Stimulated activated naive CD8-positive, alpha-beta T cell treated with anti-CD3 and anti-CD28 coated beads, Interleukin-15, Interleukin-2, amounts not matched to agents 100 ng/mL and 50 ng/mL, for 24 hours (primary cell): ENCODE data around the gene ARHGAP44.
"Not testable (repeated sequence)": the region's sequence is repeated elsewhere in the genome, so short reads cannot be mapped to it uniquely, and the experiment has no call there.

Source experiments
- H3K27ac Mint-ChIP-seq: one replicate; pipeline ENCODE4 v1.8.0; 2021; ENCODE audit warnings: mild to moderate bottlenecking, mixed read lengths
- H3K27me3 Mint-ChIP-seq: one replicate; pipeline ENCODE4 v1.8.0; 2021; ENCODE audit warnings: mixed read lengths
- H3K36me3 Mint-ChIP-seq: one replicate; pipeline ENCODE4 v1.8.0; 2021; ENCODE audit warnings: low read depth, mixed read lengths
- H3K4me1 Mint-ChIP-seq: one replicate; pipeline ENCODE4 v1.8.0; 2021; ENCODE audit warnings: low read depth, mixed read lengths
- H3K4me3 Mint-ChIP-seq: one replicate; pipeline ENCODE4 v1.8.0; 2021; ENCODE audit warnings: mild to moderate bottlenecking, mixed read lengths
- H3K9me3 Mint-ChIP-seq: one replicate; pipeline ENCODE4 v1.8.0; 2021; ENCODE audit warnings: mixed read lengths

ARHGAP44 gene

DNA sequence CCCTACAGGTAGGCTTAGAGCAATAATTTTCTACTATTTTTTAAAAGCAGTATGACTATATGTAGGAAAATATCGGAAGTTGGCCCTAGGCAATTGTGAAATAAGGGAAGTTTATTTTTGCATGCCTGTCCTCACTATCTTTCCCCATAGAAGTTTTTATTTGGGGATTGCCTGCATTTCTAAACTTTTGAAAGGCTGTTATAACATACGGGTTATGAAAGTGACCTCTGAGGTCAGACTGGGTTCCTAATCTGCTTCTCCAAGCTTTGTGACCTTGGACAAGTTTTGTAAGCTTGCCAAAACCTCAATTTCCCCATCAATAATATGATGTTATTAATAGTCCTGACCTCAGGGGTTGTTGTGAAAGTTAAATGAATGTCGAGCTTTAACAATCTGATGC is 67.1 kb downstream of the ARHGAP44 start:
- H3K9me3 Mint-ChIP-seq: peaks cover 4% of the 10 kb centered on the region
- no peak overlapping the region for H3K4me3 Mint-ChIP-seq
- no peak overlapping the region for H3K27ac Mint-ChIP-seq
- H3K36me3 Mint-ChIP-seq: no peaks in the 10 kb centered on the region
- H3K4me1 Mint-ChIP-seq: no peaks in the 10 kb centered on the region
- no peaks in the 10 kb centered on the region for H3K27me3 Mint-ChIP-seq

DNA sequence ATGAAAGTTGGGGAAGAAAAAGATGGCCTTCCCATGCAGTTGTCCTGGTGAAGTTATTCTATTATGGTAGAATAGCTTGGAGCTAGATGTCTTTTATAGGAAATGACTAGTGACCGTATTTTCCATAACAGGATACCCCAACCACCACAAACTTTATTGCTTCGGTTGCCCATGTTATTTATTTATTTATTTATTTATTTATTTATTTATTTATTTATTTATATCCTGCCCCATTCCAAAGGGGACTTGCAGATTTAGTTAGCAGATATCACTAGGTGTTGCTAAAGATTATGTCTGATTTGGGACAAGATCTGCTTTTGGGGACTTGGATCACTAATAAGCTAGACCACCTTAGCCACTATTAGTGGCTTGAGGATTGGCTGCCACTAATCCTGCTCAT is 68.3 kb downstream of the ARHGAP44 start:
- Mint-ChIP-seq H3K4me1 (no peaks in the 10 kb centered on the region), H3K9me3 (peaks cover 4% of the 10 kb centered on the region), H3K27ac (no peak overlapping the region), H3K27me3 (no peaks in the 10 kb centered on the region), H3K4me3 (no peak overlapping the region), H3K36me3 (no peaks in the 10 kb centered on the region)

DNA sequence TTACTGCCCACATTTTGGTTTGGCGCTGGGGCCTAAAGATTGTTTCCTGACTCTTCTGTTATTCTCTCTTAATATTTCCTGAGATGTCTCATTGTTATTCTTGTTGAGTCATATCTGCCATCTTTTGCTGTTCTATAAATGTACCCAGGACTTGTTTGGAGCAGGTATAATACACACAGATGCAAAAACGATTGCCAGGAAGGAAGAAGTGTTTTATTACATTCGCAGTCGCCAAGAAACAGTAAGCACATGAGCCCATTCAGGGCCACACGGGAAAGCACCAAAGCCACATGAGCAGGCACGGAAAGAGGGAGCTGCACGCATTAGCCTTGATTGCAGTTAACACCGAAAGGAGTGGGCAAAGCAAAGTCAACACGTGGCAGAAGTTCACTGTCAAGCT is 70.2 kb downstream of the ARHGAP44 start:
- H3K4me1 Mint-ChIP-seq: no peaks in the 10 kb centered on the region
- H3K4me3 Mint-ChIP-seq: no peak overlapping the region
- no peak overlapping the region for H3K27ac Mint-ChIP-seq
- peaks cover 4% of the 10 kb centered on the region for H3K9me3 Mint-ChIP-seq
- no peaks in the 10 kb centered on the region for H3K36me3 Mint-ChIP-seq
- H3K27me3 Mint-ChIP-seq: no peaks in the 10 kb centered on the region

DNA sequence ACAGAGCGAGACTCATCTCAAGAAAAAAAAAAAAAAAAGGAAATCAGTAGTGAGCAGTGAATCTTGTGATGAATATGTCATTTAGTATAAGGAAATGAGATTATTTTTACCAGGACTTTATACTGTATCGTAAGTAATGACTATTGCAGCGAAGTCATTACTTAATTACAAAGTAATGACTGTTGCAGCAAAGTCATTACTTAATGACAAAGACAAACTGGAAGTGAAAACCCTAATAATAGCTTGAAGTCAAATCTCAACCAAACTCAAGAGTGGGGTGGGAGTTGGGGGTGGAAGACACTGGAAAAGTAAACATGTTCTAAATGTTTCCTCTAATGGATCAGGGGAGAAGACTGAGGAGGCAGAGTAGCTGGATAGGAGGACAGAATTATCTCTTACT is 76.5 kb downstream of the ARHGAP44 start:
- Mint-ChIP-seq H3K36me3 (no peaks in the 10 kb centered on the region), H3K9me3 (peaks cover 1% of the 10 kb centered on the region), H3K27me3 (no peaks in the 10 kb centered on the region), H3K4me3 (no peak overlapping the region), H3K27ac (no peak overlapping the region), H3K4me1 (no peaks in the 10 kb centered on the region)

DNA sequence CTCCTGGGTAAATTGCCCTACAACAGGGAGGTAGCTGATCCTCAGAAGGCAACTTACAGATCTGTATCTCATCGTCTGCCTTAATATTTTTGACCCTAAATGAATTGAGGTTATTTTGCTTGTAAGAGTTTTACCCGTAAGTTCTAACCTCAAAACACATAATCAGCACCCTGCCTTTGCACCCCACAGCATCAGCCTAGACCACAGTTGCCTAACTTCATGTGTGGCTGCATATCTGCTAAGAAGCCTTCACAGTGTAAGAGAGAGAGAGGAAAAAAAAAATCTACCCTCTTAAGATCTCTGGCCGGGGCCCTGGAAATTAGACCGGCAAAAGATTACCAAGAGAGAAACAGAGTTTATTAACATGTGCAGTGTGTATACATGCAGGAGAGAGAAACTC is 76.9 kb downstream of the ARHGAP44 start:
- Mint-ChIP-seq H3K27ac (no peak overlapping the region), H3K4me3 (no peak overlapping the region), H3K36me3 (no peaks in the 10 kb centered on the region), H3K27me3 (no peaks in the 10 kb centered on the region), H3K9me3 (peaks cover 6% of the 10 kb centered on the region), H3K4me1 (no peaks in the 10 kb centered on the region)

DNA sequence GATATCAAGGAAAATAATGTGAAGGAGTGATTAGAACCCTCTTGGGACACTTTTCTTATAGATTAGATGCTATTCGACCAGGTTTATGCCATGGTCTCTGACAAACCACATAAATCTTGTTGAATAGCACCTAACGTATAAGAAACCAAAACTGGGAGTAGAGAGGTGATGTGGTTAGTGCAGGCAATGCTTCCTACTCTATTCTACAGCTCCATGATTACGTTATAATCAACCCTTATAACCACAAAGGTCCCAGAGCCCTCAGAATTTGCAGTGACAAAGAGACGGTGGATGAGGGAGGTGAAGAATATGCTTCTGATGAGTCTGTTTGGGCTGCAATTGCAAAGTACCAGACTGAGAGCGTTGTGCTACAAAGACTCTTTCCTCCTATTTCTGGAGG is 78.4 kb downstream of the ARHGAP44 start:
- Mint-ChIP-seq H3K27ac (no peak overlapping the region), H3K36me3 (no peaks in the 10 kb centered on the region), H3K4me1 (no peaks in the 10 kb centered on the region), H3K4me3 (no peak overlapping the region), H3K27me3 (no peaks in the 10 kb centered on the region), H3K9me3 (peaks cover 7% of the 10 kb centered on the region)

DNA sequence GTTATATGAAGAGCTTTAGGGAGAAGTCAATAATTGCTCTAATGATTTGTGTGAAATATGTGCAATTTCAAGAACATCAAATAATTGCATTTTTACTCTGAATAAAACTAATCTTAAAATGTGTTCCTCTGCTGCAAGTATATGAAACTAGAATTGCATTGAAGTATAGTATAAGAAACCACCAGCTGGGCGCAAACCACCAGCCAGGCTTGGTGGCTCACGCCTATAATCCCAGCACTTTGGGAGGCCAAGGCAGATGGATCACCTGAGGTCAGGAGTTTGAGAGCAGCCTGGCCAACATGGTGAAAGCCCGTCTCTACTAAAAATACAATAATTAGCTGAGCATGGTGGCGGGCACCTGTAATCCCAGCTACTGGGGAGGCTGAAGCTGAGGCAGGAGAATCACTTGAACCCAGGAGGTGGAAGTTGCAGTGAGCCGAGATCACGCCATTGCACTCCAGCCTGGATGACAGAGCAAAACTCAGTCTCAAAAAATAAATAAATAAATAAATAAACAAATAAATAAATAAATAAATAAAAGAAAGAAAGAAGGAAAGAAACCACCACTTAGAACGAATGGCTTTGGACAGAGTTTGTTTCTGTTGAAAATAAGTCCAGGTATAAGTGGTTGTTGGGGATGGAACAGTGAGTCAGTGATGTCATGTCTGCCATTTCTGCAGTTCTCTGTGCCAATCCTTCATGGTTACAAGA is 84.3 kb downstream of the ARHGAP44 start:
- peaks cover 16% of the 10 kb centered on the region for H3K9me3 Mint-ChIP-seq
- not testable (repeated sequence) for H3K4me1 Mint-ChIP-seq, H3K36me3 Mint-ChIP-seq, H3K27ac Mint-ChIP-seq, H3K27me3 Mint-ChIP-seq, H3K4me3 Mint-ChIP-seq

DNA sequence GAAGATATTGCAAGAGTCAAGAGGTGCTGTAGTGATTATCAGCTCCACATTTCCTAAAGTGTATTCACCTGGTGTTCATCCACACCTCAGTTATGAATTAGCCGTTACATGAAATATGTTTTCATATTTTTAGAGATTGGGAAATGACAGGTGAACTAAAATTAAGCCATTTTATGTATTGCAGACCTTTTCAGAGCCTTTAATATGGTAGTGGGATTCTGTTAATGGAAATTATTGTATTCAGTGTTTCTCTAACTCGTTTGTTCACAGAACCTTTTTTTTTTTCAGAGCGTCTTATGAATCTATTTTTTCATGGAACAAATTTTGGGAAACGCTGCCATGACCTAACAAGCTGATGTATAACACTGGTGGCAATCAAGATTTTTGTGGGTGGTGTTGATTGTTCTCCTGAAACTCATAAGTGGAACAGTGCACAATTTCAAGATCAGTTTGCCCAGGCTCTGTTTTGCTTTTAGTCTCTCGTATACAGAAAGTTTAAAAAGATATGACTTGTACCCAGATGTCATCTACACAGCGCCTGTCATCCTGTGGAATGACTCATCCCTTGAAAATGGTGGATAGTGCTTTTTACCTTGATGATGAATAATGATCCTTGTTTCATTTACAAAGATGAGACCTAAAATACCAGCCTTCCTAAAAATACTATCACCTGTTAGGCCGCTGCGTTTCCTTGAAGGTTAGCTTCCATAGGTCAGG is 88.8 kb downstream of the ARHGAP44 start:
- Mint-ChIP-seq H3K27ac (no peak overlapping the region), H3K36me3 (no peaks in the 10 kb centered on the region), H3K4me3 (no peak overlapping the region), H3K9me3 (peaks cover 7% of the 10 kb centered on the region), H3K4me1 (no peaks in the 10 kb centered on the region), H3K27me3 (no peaks in the 10 kb centered on the region)

DNA sequence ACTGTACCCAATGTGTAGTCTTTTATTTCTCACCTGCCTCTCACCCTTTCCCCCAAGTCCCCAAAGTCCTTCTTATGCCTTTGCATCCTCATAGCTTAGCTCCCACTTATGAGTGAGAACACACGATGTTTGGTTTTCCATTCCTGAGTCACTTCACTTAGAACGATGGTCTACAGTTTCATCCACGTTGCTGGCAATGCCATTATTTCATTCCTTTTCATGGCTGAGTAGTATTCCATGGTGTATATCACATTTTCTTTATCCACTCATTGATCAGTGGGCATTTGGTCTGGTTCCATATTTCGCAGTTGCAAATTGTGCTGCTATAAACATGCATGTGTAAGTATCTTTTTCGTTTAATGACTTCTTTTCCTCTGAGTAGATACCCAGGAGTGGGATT is 89.8 kb downstream of the ARHGAP44 start:
- H3K4me3 Mint-ChIP-seq, H3K27ac Mint-ChIP-seq, H3K27me3 Mint-ChIP-seq, H3K36me3 Mint-ChIP-seq, H3K4me1 Mint-ChIP-seq, H3K9me3 Mint-ChIP-seq: not testable (repeated sequence)

DNA sequence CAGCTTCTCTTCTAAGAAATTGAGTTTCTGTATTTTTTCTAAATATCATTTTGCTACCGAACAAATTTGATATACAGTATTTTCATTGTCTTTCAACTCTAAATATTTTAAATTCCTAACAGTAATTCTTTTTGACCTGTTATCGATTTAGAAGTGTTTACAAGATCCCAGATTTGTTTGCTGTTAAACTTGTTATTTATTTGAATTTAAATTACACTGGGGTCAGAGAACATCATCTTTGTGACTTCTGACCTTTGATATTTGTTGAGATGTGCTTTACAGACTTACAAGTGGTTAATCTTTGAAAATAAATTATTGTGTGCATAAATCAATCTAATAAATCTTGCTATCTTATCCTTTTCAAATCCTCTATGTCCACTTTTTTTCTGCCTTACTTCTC is 94.2 kb downstream of the ARHGAP44 start:
- H3K9me3 Mint-ChIP-seq: peaks cover 7% of the 10 kb centered on the region
- H3K4me1 Mint-ChIP-seq: no peaks in the 10 kb centered on the region
- H3K27ac Mint-ChIP-seq: no peak overlapping the region
- H3K27me3 Mint-ChIP-seq: peaks cover 7% of the 10 kb centered on the region
- H3K4me3 Mint-ChIP-seq: no peak overlapping the region
- H3K36me3 Mint-ChIP-seq: no peaks in the 10 kb centered on the region

DNA sequence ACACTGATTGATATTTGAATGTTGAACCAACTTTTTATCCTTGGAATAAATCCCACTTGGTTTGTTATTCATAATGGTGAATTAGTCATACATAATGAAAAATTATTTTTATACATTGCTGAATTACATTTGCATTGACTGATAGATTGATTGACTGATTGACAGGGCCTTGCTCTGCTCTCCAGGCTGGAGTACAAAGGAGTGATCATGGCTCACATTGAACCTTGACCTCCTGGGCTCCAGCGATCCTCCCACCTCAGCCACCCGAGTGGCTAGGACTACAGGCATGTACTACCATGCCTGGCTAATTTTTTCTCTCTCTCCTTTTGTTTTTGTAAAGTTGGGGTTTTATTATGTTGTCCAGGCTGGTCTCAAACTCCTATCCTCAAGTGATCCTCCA is 97.8 kb downstream of the ARHGAP44 start:
- Mint-ChIP-seq H3K27ac (no peak overlapping the region), H3K36me3 (no peaks in the 10 kb centered on the region), H3K9me3 (peaks cover 7% of the 10 kb centered on the region)

DNA sequence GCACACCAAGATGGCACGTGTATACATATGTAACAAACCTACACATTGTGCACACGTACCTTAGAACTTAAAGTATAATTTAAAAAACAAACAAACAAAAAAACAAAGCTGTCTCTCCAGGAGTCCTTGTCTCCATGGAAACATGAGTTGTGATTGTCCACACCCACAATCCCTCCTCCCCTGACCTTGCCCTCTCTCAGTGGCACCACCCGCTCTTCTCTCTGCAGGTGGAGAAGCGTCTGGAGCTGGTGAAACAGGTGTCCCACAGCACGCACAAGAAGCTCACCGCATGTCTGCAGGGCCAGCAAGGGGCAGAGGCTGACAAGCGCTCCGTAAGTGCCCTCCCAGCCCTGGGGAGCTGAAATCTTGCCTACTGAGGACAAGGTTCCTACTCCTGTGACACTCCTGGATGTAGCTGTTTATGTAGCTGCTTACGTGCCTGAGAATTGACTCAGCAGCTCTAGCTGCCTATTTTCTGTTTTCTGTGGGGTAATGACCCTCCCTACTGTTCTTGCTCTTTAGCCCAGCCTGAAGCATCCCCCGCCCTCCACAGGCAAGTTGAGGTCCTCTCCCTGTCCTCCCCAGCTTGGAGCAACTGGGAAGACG is 107.0 kb downstream of the ARHGAP44 start:
- H3K9me3 Mint-ChIP-seq: peaks cover 10% of the 10 kb centered on the region
- H3K27ac Mint-ChIP-seq: no peak overlapping the region
- H3K4me3 Mint-ChIP-seq: no peak overlapping the region
- no peaks in the 10 kb centered on the region for H3K4me1 Mint-ChIP-seq
- no peaks in the 10 kb centered on the region for H3K27me3 Mint-ChIP-seq
- H3K36me3 Mint-ChIP-seq: no peaks in the 10 kb centered on the region

More for the DNA sequence above, 97.8 kb downstream of the ARHGAP44 start:
- Mint-ChIP-seq H3K4me1 (no peaks in the 10 kb centered on the region), H3K27me3 (peaks cover 7% of the 10 kb centered on the region), H3K4me3 (no peak overlapping the region)

DNA sequence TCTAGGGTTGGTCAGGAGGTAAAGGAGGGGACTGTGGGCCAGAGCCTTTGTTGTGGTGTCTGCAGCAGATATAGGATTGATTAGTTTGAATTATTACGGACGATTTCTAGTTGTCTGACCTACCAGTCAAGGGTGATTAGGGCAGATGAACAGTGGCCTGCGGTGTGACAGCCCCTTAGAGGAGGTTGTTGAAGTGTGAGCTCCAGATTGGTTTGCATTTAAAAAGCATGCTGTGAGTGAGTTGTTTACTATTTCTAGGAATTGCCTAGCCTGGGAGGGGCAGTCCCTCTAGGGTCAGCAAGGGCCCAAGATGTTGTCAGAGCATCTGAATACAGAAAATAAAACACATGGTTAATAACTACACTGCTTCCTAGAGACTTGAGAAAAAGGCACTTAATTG is 108.8 kb downstream of the ARHGAP44 start:
- Mint-ChIP-seq H3K27me3 (no peaks in the 10 kb centered on the region), H3K9me3 (peaks cover 12% of the 10 kb centered on the region), H3K4me1 (no peaks in the 10 kb centered on the region), H3K27ac (no peak overlapping the region), H3K4me3 (no peak overlapping the region), H3K36me3 (no peaks in the 10 kb centered on the region)

DNA sequence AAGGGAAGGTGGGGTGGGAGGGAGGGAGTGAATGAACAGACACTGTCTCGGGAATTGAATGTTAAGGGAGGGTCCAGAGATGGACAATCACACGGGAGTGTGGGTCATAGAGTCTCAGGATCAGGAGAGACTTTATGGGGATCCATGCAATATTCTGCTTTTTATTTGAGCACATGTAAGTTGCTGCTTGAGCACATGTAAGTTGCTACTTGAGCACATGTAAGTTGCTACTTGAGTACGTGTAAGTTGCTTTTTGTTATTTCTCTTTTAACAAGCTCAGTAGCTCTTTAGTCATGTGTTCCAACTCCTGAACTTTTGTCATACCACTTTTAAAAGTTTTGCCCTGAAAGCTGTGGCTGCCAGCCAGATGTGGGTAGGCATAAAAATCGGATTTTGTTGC is 110.3 kb downstream of the ARHGAP44 start:
- Mint-ChIP-seq H3K27me3 (no peaks in the 10 kb centered on the region), H3K27ac (no peak overlapping the region), H3K4me1 (no peaks in the 10 kb centered on the region), H3K9me3 (peaks cover 12% of the 10 kb centered on the region), H3K4me3 (no peak overlapping the region), H3K36me3 (no peaks in the 10 kb centered on the region)

DNA sequence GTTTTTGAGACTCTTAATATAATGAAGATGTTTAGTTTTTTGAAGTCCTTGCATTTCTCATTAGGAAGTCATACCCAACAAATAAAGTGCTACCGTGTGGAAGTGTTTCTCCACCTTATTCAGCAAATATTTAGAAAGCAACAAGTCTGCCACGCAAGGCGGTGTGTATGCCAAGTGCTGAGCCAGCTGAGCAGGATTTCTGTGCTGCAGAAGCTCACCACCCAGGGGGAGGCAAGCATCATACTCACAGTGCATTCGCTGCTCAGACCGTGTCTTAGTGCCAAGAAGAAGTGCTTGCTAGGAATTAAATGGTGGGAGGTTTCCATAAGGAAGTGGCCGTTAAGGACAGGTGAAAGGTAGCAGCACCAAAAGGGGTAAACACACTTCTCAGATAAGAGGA is 111.2 kb downstream of the ARHGAP44 start:
- Mint-ChIP-seq H3K27ac (no peak overlapping the region), H3K36me3 (no peaks in the 10 kb centered on the region), H3K27me3 (no peaks in the 10 kb centered on the region), H3K4me1 (no peaks in the 10 kb centered on the region), H3K4me3 (no peak overlapping the region), H3K9me3 (peaks cover 12% of the 10 kb centered on the region)
